Skeletal muscle tissue (tissue), 4 donors: Measurements from ENCODE around the gene CIAO3. TPM values are rescaled to one million over a fixed set of nuclear protein-coding genes. Genes with fewer than 3 reads are reported as not detected.
"Not testable (repeated sequence)": the region's sequence is repeated elsewhere in the genome, so short reads cannot be mapped to it uniquely, and the experiment has no call there.

Experiments used
- H3K27ac ChIP-seq: one replicate; pipeline ENCODE4 v1.7.0; 2013; ENCODE audit warnings: mild to moderate bottlenecking, low read depth, low read length, inconsistent platforms
- H3K27me3 ChIP-seq, 3 donors: one replicate each; pipeline ENCODE4 v1.7.0; 2013; ENCODE audit warnings: low read length in 3 of 3; ENCODE audit not compliant: control insufficient read depth in 3 of 3, insufficient read depth in 3 of 3
- H3K36me3 ChIP-seq, 3 donors: one replicate each; pipeline ENCODE4 v1.7.0; 2013; ENCODE audit warnings: low read length in 3 of 3; ENCODE audit not compliant: control insufficient read depth in 3 of 3, insufficient read depth in 3 of 3
- H3K4me1 ChIP-seq, 3 donors: one replicate each; pipeline ENCODE4 v1.7.0; 2013; ENCODE audit warnings: low read length in 3 of 3, mild to moderate bottlenecking in 3 of 3; ENCODE audit not compliant: control insufficient read depth in 3 of 3, insufficient read depth in 3 of 3
- H3K4me3 ChIP-seq, 3 donors: one replicate each; pipeline ENCODE4 v1.7.0; 2013; ENCODE audit warnings: low read length in 3 of 3
- H3K9ac ChIP-seq, 3 donors: one replicate each; pipeline ENCODE4 v1.7.0; 2013; ENCODE audit warnings: low read length in 3 of 3, mild to moderate bottlenecking in 3 of 3, moderate library complexity in 2 of 3, low read depth in 1 of 3
- H3K9me3 ChIP-seq, 3 donors: one replicate each; pipeline ENCODE4 v1.7.0; 2013; ENCODE audit warnings: low read length in 3 of 3; ENCODE audit not compliant: control insufficient read depth in 3 of 3
- total RNA-seq: library from RNA; depleted of rRNA; stranded (reverse); fragments of >200 nt; gene quantifications from one replicate; pipeline ENCODE4 v1.2.3, GENCODE V29; 2014
- donor health status: Osteomylitis.

Gene CIAO3
- total RNA-seq, 1 donor from 2014 or later, result 43.3 TPM

DNA sequence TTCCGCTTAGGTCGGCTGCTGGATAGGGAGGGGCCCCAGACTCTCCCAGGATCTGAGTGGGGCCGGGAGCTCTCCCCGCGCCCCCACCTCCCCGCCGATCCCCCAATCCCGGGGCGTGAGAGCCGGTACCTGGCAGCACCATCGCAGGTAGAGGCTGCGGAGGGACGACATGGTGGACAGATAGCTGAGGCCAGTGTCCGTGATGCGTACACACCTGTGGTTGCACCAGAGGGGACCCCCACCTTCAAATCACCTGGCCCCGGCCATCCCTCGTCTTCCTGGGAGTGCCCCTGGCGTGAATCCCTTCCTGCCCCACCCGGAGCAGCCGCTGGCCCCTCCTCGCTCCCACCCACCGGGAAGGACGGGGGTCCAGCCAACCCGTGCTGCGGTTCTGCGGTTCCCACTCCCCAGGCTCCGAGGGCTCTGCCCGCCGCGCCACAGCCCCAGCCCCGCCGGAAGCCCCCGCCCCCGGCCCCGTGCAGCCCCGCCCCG is 45.9 kb downstream of the CIAO3 start:
- H3K9me3 ChIP-seq, result no peaks in the 10 kb centered on the region
- no peak overlapping the region for H3K4me3 ChIP-seq
- H3K4me1 ChIP-seq, result peaks cover 4 to 17% (median 13%) of the 10 kb centered on the region in 3 donors
- H3K27ac ChIP-seq, result no peak overlapping the region
- H3K9ac ChIP-seq, result no peak overlapping the region
- H3K27me3 ChIP-seq, result peaks cover 58 to 71% (median 64%) of the 10 kb centered on the region in 3 donors
- H3K36me3 ChIP-seq, result no peaks in the 10 kb centered on the region

DNA sequence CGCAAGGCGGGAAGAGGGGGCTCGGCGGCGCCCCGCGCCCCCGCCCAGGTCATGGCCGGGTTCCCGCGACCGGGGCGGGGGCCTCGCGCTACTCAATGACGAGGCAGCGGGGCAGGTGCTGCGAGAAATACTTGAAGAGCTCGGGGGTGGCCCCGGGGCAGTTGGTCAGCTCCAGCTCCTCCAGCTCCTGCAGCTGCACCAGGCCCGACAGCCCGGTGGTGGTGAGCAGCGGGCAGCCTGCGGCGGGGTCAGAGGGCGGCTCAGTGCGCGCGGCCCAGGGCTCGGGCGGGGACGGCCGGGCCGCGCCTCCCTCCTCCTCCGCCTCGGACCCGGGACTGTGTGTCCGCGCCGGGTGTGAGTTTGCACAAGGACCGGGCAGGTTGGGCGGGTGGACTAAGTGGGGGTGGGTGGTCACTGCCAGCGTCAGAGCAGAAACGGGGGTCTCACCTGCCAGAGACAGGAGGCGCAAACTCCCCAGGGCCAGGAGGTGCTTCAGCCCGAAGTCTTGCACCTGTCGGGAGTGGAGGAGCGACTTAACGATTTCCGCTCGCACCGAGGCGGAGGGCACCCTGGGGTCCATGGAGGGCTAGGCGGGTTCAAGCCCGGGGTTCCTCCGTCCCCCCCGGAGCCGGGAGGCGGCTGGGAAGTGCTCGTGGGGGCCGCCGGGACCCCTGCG is 46.5 kb downstream of the CIAO3 start:
- H3K9me3 ChIP-seq, result no peaks in the 10 kb centered on the region
- peaks cover 53 to 66% (median 60%) of the 10 kb centered on the region in 3 donors for H3K27me3 ChIP-seq
- H3K27ac ChIP-seq, result no peak overlapping the region
- peaks cover 9 to 23% (median 18%) of the 10 kb centered on the region in 3 donors for H3K4me1 ChIP-seq
- no peak overlapping the region for H3K9ac ChIP-seq
- no peak overlapping the region for H3K4me3 ChIP-seq
- H3K36me3 ChIP-seq, result no peaks in the 10 kb centered on the region

DNA sequence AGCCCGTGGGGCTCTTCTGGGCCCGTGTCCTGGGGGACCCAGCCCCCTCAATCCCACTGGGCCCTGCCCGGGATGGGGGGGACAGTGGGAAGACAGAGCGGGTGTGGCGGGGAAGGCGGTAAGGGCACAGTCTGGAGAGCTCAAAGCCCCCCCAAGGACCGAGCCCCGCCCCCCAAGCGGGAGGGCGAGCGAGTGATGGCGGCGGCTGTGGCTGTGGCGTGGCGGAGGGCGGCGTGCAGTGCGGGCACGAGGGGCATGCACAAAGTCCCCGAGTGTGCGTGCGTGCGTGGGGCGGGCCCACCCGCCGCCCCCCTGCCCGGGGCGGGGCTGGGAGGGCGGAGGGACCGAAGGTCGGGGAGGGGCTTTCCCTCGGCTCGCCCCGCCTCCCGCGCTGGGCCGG is 47.0 kb downstream of the CIAO3 start:
- no peak overlapping the region for H3K4me3 ChIP-seq
- H3K27me3 ChIP-seq, result peaks cover 48 to 60% (median 56%) of the 10 kb centered on the region in 3 donors

DNA sequence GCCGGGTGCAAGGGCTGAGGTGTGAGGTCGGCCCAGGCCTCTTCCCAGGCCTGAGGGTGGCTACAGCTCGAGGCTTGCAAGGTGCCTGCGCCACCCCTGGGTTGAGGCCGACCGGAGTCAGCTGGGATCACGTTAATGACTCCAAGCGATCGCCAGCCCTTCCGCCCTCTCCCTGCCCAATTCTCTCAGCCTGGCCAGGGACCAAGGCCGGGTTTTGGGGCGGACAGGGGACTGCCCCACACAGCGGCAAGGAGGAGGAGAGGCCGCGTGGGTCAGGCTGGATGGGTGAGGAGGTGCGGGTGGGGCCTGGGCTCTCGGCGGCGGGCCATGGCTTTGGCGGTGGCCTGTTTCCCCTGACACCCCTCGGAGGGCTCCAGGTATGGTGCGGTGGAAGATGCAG is 47.4 kb downstream of the CIAO3 start:
- no peak overlapping the region for H3K27ac ChIP-seq
- peaks cover 19 to 33% (median 27%) of the 10 kb centered on the region in 3 donors for H3K4me1 ChIP-seq
- H3K9ac ChIP-seq, result no peak overlapping the region
- H3K4me3 ChIP-seq, result no peak overlapping the region
- no peaks in the 10 kb centered on the region for H3K36me3 ChIP-seq
- no peaks in the 10 kb centered on the region for H3K9me3 ChIP-seq
- H3K27me3 ChIP-seq, result peaks cover 47 to 58% (median 54%) of the 10 kb centered on the region in 3 donors

More for the DNA sequence above, 47.0 kb downstream of the CIAO3 start:
- no peaks in the 10 kb centered on the region for H3K9me3 ChIP-seq
- H3K27ac ChIP-seq, result no peak overlapping the region
- peaks cover 15 to 29% (median 23%) of the 10 kb centered on the region in 3 donors for H3K4me1 ChIP-seq
- no peak overlapping the region for H3K9ac ChIP-seq
- H3K36me3 ChIP-seq, result no peaks in the 10 kb centered on the region

DNA sequence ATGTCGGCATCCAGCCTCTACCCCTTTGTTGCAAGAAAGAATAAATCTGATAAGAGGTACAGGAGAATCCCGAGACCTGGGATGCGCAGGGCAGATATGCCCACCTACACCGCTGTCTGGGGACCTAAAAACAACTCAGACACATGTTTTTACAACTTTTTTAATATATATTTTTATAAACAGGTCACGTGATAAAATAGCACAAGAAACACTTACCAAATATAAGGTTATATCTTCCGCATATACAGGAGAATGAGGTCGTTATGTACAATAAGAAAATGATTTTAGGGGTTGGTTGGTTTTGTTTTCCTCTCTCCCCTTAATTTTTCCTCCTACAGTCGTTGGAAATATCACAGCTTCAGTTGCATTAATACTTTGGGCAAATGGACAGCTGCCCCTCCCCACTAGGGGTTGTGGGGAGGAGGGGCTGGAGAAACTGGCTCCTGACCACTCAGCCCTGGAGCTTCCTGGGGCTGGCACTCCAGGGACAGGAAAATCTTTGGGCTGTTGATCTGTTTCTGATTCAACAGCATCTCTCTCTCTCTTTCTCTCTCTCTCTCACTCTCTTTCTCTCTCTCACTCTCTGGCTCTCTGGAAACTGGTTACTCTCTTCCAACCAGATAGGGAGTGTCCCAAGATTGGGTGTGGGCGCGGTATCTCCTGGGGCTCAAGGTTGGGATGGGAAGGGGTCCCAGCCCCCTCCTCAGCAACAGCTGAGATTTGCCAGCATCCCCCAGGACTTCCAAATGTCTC is 48.3 kb downstream of the CIAO3 start:
- Histone ChIP-seq H3K27me3 (peaks cover 44 to 52% (median 52%) of the 10 kb centered on the region in 3 donors), H3K4me1 (peaks cover 19 to 34% (median 33%) of the 10 kb centered on the region in 3 donors), H3K36me3 (peaks cover 0 to 4% (median 2%) of the 10 kb centered on the region in 3 donors), H3K4me3 (no peak overlapping the region), H3K9ac (no peak overlapping the region), H3K27ac (no peak overlapping the region), H3K9me3 (no peaks in the 10 kb centered on the region)

DNA sequence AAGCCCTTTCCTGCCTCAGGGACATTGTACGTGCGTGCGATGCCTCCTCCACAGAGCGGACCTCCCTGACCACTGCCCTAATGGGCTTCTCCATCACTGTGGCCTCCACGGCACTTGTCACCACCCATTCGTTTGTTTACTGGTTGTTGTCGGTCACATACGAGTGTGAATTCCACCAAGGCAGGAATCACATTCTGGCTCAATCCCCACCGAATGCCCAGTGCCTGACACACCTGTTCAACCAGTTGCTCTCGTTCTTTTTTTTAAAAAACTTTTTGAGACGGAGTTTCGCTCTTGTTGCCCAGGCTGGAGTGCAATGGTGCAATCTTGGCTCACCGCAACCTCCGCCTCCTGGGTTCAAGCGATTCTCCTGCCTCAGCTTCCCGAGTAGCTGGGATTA is 49.6 kb downstream of the CIAO3 start:
- Histone ChIP-seq H3K4me3 (peak overlapping the region in 1 of 3 donors; percentile 72), H3K36me3 (peaks cover 4 to 14% (median 6%) of the 10 kb centered on the region in 3 donors), H3K27me3 (peaks cover 39 to 45% (median 44%) of the 10 kb centered on the region in 3 donors), H3K4me1 (peaks cover 19 to 45% (median 33%) of the 10 kb centered on the region in 3 donors)
- H3K9me3 ChIP-seq, H3K27ac ChIP-seq, H3K9ac ChIP-seq: not testable (repeated sequence)

DNA sequence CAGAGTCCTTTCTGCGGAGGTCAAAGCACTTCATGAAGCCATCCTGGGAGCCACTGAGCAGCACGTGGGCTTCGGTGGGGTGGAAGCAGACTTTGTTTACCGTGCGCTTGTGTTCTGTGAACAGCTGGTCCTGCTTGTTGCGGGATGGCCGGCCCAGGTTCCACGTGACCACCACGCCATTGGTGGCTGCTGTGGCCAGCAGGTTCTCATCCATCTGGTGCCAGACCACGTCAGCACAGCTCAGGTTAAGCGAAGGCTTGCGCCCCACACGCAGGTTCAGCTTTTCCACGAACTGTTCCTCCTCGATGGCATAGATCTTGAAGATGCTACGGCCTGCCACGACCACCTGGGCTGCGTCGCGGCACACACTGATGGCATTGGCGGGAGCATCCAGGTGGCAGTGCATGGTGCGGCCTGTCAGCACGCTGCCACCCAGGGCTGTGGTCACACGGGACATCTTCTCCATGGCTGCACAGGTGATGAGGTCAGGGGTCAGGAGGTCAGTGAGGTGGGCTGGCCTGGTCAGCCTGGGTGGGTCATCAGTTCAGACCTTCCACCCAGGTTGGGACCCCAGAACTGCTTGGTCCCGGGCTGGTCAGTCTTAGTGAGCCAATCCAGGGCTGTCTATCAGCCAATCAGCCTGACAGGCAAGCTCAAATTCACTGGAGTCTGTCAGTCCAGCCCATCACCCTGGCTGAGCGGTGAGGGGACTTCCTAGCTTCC is 51.5 kb downstream of the CIAO3 start:
- Histone ChIP-seq H3K9ac (peak overlapping the region; percentile 74 to 96 (median 93)), H3K36me3 (peaks cover 6 to 19% (median 7%) of the 10 kb centered on the region in 3 donors), H3K27me3 (peaks cover 24 to 32% (median 27%) of the 10 kb centered on the region in 3 donors), H3K27ac (peak overlapping the region; percentile 76), H3K4me1 (peaks cover 28 to 56% (median 30%) of the 10 kb centered on the region in 3 donors), H3K9me3 (no peaks in the 10 kb centered on the region), H3K4me3 (peak overlapping the region; percentile 72 to 93 (median 89))

DNA sequence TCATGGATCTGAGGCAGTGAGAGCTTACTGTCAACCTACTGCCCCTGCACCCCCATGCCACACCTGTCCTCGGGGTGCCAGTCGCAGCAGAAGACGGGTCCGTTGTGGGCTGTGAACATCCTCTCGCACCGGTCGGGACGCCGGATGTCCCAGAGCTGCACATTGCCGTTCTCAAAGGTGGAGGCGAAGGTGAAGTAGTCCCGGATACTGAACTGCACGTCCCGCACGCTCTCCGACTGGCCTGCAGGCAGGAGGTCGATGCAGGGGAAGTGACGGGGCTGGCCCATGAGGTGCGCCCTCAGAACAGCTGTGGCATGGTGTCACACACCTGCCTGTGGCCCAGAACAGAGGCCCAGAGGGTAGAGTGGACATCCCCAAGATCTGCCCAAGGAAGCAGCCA is 53.3 kb downstream of the CIAO3 start:
- Histone ChIP-seq H3K9ac (no peak overlapping the region), H3K27me3 (peaks cover 10 to 13% (median 10%) of the 10 kb centered on the region in 3 donors), H3K9me3 (no peaks in the 10 kb centered on the region), H3K36me3 (peaks cover 11 to 27% (median 17%) of the 10 kb centered on the region in 3 donors), H3K4me1 (peaks cover 41 to 70% (median 42%) of the 10 kb centered on the region in 3 donors), H3K4me3 (no peak overlapping the region), H3K27ac (no peak overlapping the region)

DNA sequence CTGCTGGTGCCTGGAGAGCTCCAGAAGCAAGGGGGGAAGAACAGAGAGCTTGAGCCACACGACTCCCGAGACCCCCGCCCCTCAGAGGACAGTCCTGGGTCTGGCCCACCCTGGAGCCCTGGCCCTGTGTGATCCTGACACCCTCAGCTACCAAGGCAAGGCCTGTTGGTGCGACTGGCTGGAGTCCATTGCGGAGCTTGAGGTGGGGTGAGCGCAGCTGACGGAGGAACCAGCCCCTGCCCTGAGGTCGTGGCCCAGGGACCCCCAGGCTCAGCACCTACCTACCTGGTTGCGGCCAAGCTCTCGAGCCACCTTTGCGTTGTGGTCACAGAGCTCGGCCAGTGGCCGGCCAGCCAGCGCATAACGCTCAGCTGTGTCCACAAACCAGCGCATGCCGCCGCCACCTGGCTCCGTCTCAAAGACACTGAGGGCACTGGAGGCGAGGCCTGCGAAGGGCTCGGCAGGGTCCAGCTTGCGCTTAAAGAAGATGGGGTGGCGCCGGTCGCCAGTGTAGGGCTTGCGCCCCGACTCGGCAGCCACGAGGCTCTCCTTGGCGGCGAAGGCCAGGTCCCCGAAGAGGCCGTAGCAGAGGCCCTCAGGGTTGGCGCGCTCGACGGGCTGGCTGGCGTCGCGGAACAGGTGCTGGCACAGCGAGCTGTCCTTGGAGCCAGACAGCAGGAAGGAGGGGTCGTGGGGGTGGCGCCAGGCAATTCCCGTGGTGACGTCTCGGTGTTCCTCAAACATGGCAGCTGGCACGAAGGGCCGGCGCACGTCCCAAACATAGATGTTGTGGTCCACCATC is 54.1 kb downstream of the CIAO3 start:
- H3K4me1 ChIP-seq, result peaks cover 49 to 79% (median 50%) of the 10 kb centered on the region in 3 donors

More for the DNA sequence above, 54.1 kb downstream of the CIAO3 start:
- no peak overlapping the region for H3K27ac ChIP-seq
- no peak overlapping the region for H3K4me3 ChIP-seq
- no peaks in the 10 kb centered on the region for H3K9me3 ChIP-seq
- peaks cover 3 to 7% (median 5%) of the 10 kb centered on the region in 3 donors for H3K27me3 ChIP-seq
- peaks cover 19 to 36% (median 25%) of the 10 kb centered on the region in 3 donors for H3K36me3 ChIP-seq
- no peak overlapping the region for H3K9ac ChIP-seq
